Measurements from ENCODE around the gene COBLL1. TPM values are rescaled to one million over a fixed set of nuclear protein-coding genes. Genes with fewer than 3 reads are reported as not detected.

Gene COBLL1
- total RNA-seq, 1 experiment from 2014 or later, result 42.1 TPM

DNA sequence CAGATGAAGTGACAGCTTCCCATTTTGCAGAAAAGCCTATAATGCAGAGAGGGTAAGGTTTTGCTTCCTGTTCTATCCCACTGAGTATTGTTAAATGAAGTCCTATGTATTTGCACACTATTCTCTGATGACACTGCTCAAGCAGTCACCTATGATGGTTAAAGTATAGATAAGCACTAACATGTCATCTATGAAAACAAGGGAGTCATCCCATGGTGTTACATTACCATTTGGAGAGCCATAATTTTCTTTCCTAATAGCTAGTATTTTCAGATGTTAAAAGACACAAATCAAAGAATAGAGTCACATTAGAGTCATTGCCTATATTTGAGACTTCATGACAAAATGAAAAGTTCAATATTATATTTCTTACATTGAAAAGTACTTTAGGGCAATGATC lies 177.6 kb downstream of the COBLL1 start:
- Histone ChIP-seq H3K36me3 (ENCODE audit: control insufficient read depth, insufficient read depth, low read length) (no peaks in the 10 kb centered on the region), H3K27me3 (replicated peaks; ENCODE audit: control insufficient read depth, insufficient read depth, low read length) (no peaks in the 10 kb centered on the region), H3K4me1 (peaks cover 6% of the 10 kb centered on the region; the same call in 1 of the 2 replicates), H3K4me3 (ENCODE audit: low read depth, low read length) (no peak overlapping the region), H3K9me3 (no peaks in the 10 kb centered on the region)
- CTCF ChIA-PET, result no interaction called here
- Mint-ChIP-seq H3K27me3 (ENCODE audit: insufficient read depth, unreplicated experiment) (no peaks in the 10 kb centered on the region), H3K4me1 (ENCODE audit: low read depth, unreplicated experiment) (no peaks in the 10 kb centered on the region), H3K4me3 (ENCODE audit: unreplicated experiment) (no peak overlapping the region), H3K27ac (ENCODE audit: unreplicated experiment) (no peak overlapping the region), H3K36me3 (ENCODE audit: insufficient read depth, unreplicated experiment) (peaks cover 4% of the 10 kb centered on the region), H3K9me3 (ENCODE audit: unreplicated experiment) (no peaks in the 10 kb centered on the region)
- POLR2A ChIA-PET, result no interaction called here
- BruUV-seq (replicated peaks), result no TSS peak
- DNase-seq, result no peak
- TF ChIP-seq, protein P1, sequence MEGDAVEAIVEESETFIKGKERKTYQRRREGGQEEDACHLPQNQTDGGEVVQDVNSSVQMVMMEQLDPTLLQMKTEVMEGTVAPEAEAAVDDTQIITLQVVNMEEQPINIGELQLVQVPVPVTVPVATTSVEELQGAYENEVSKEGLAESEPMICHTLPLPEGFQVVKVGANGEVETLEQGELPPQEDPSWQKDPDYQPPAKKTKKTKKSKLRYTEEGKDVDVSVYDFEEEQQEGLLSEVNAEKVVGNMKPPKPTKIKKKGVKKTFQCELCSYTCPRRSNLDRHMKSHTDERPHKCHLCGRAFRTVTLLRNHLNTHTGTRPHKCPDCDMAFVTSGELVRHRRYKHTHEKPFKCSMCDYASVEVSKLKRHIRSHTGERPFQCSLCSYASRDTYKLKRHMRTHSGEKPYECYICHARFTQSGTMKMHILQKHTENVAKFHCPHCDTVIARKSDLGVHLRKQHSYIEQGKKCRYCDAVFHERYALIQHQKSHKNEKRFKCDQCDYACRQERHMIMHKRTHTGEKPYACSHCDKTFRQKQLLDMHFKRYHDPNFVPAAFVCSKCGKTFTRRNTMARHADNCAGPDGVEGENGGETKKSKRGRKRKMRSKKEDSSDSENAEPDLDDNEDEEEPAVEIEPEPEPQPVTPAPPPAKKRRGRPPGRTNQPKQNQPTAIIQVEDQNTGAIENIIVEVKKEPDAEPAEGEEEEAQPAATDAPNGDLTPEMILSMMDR (IDR thresholded peaks at IDR 0.05; ENCODE audit: insufficient read depth in 1 of 2, low read depth in 1 of 2, low read length in 1 of 2, severe bottlenecking in 1 of 2, unreplicated experiment in 1 of 2), result no peak
- intact Hi-C loops (cut with micrococcal nuclease; ENCODE audit: unreplicated experiment), result no loop called here

DNA sequence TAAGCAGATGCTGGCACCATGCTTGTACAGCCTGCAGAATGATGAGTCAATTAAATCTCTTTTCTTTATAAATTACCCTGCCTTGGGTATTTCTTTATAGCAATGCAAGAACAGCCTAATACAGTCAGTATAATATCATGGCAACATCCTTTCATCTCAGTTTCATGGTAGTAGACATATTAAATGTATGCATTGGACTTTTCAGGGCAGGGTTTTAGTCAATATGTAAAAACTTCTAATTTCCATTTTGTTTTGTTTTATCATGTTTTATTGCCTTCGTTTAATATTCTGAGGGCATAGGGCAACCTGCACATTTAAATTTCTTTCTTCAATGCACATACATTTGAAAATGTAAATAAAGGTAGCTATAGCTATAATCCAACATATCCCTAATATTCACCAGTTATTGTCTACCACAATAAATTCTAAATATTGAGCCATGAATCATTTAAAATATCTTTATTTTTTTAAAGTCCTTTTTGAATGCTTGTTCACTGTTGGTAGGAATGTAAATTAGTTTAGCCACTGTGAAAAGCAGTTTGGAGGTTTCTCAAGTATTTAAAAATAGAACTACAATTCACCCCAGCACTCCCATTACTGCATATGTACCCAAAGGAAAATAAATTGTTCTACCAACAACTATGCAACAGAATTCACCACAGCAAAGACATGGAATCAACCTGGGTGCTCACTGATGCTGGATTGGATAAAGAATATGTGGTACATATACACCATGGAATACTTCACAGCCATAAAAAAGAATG lies 178.6 kb downstream of the COBLL1 start:
- TF ChIP-seq, protein P1 (IDR thresholded peaks at IDR 0.05; ENCODE audit: insufficient read depth in 1 of 2, low read depth in 1 of 2, low read length in 1 of 2, severe bottlenecking in 1 of 2, unreplicated experiment in 1 of 2), result no peak
- CTCF ChIA-PET, result no interaction called here

DNA sequence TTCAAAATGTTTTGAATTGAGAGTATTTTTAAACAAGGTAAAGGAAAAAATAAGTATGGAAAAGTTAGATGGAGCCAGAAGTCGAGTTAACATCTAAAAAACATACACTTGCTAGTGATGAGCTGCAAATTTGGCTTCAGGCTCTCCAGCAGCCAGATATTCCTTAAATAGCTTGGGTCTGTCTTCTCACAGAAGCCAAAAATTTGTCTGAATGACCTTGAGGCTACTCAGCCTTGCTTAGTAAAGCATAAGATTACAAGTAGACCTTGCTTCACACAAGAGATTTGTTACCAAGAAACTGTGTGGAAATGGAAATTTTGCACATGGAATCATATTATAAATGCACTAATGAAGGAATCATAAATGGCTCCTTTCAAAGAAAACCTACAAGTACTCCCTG lies 179.6 kb downstream of the COBLL1 start:
- H3K27me3 Mint-ChIP-seq (ENCODE audit: insufficient read depth, unreplicated experiment), result no peaks in the 10 kb centered on the region
- Histone ChIP-seq H3K4me3 (ENCODE audit: low read depth, low read length) (no peak overlapping the region), H3K27me3 (replicated peaks; ENCODE audit: control insufficient read depth, insufficient read depth, low read length) (no peaks in the 10 kb centered on the region), H3K9me3 (no peaks in the 10 kb centered on the region), H3K36me3 (ENCODE audit: control insufficient read depth, insufficient read depth, low read length) (no peaks in the 10 kb centered on the region), H3K4me1 (peaks cover 6% of the 10 kb centered on the region; the same call in 1 of the 2 replicates)
- TF ChIP-seq, protein P1 (IDR thresholded peaks at IDR 0.05; ENCODE audit: insufficient read depth in 1 of 2, low read depth in 1 of 2, low read length in 1 of 2, severe bottlenecking in 1 of 2, unreplicated experiment in 1 of 2), result no peak
- no peak overlapping the region for H3K27ac Mint-ChIP-seq (ENCODE audit: unreplicated experiment)
- no peaks in the 10 kb centered on the region for H3K36me3 Mint-ChIP-seq (ENCODE audit: insufficient read depth, unreplicated experiment)
- H3K9me3 Mint-ChIP-seq (ENCODE audit: unreplicated experiment), result peaks cover 8% of the 10 kb centered on the region
- no peaks in the 10 kb centered on the region for H3K4me1 Mint-ChIP-seq (ENCODE audit: low read depth, unreplicated experiment)
- intact Hi-C loops (cut with micrococcal nuclease; ENCODE audit: unreplicated experiment), result no loop called here
- no peak overlapping the region for H3K4me3 Mint-ChIP-seq (ENCODE audit: unreplicated experiment)
- ChIA-PET POLR2A (no interaction called here), CTCF (no interaction called here)
- no peak for DNase-seq
- no TSS peak for BruUV-seq (replicated peaks)

More for the DNA sequence above, 178.6 kb downstream of the COBLL1 start:
- H3K9me3 ChIP-seq, result no peaks in the 10 kb centered on the region
- peaks cover 6% of the 10 kb centered on the region; the same call in 1 of the 2 replicates for H3K4me1 ChIP-seq
- H3K9me3 Mint-ChIP-seq (ENCODE audit: unreplicated experiment), result peaks cover 4% of the 10 kb centered on the region
- no peak overlapping the region for H3K4me3 ChIP-seq (ENCODE audit: low read depth, low read length)
- BruUV-seq (replicated peaks), result no TSS peak
- no peaks in the 10 kb centered on the region for H3K27me3 Mint-ChIP-seq (ENCODE audit: insufficient read depth, unreplicated experiment)
- POLR2A ChIA-PET, result no interaction called here
- no peak overlapping the region for H3K27ac Mint-ChIP-seq (ENCODE audit: unreplicated experiment)
- no peak overlapping the region for H3K4me3 Mint-ChIP-seq (ENCODE audit: unreplicated experiment)
- no peak for DNase-seq
- H3K4me1 Mint-ChIP-seq (ENCODE audit: low read depth, unreplicated experiment), result no peaks in the 10 kb centered on the region
- no peaks in the 10 kb centered on the region for H3K36me3 ChIP-seq (ENCODE audit: control insufficient read depth, insufficient read depth, low read length)
- H3K36me3 Mint-ChIP-seq (ENCODE audit: insufficient read depth, unreplicated experiment), result peaks cover 3% of the 10 kb centered on the region
- intact Hi-C loops (cut with micrococcal nuclease; ENCODE audit: unreplicated experiment), result no loop called here
- H3K27me3 ChIP-seq (replicated peaks; ENCODE audit: control insufficient read depth, insufficient read depth, low read length), result no peaks in the 10 kb centered on the region
